MM.1S (cell line): ENCODE measurements around the gene PMAIP1.

Experiments
- DNase-seq: peaks from one replicate; pipeline ENCODE4 v3.0.0-alpha.2; 2015
- H2AFZ ChIP-seq: fragments of 300-600 bp; sonication (generic); 2 replicates; pipeline ENCODE4 v1.6.0; 2016; ENCODE audit warnings: antibody characterized with exemption, low read length
- H3F3A ChIP-seq: fragments of 300-600 bp; sonication (generic); 2 replicates; pipeline ENCODE4 v1.6.1; 2016; ENCODE audit warnings: mild to moderate bottlenecking, antibody characterized with exemption, low read length, moderate library complexity, mixed read lengths; ENCODE audit not compliant: insufficient read depth
- H3K27ac ChIP-seq: fragments of 300-600 bp; sonication (generic); 2 replicates; pipeline ENCODE4 v1.5.1; 2016; ENCODE audit warnings: mild to moderate bottlenecking, low read length
- H3K27me3 ChIP-seq: fragments of 300-600 bp; sonication (generic); replicated peaks from 2 replicates; pipeline ENCODE4 v1.6.0; 2016; ENCODE audit warnings: low read length; ENCODE audit not compliant: insufficient read depth
- H3K36me3 ChIP-seq: fragments of 300-600 bp; sonication (generic); replicated peaks from 2 replicates; pipeline ENCODE4 v1.6.1; 2016; ENCODE audit warnings: mild to moderate bottlenecking, low read length, mixed read lengths; ENCODE audit not compliant: insufficient read depth
- H3K4me1 ChIP-seq: fragments of 300-600 bp; sonication (generic); 2 replicates; pipeline ENCODE4 v1.6.1; 2016; ENCODE audit warnings: low read length, mixed read lengths
- H3K4me2 ChIP-seq: fragments of 300-600 bp; sonication (generic); 2 replicates; pipeline ENCODE4 v1.6.0; 2016; ENCODE audit warnings: low read depth, low read length
- H3K4me3 ChIP-seq: fragments of 300-600 bp; sonication (generic); 2 replicates; pipeline ENCODE4 v1.5.1; 2016; ENCODE audit warnings: low read length, mixed read lengths
- H3K79me2 ChIP-seq: fragments of 300-600 bp; sonication (generic); 2 replicates; pipeline ENCODE4 v1.6.1; 2016; ENCODE audit warnings: mixed run types, low read length, mixed read lengths
- H3K9ac ChIP-seq: fragments of 300-600 bp; sonication (generic); 2 replicates; pipeline ENCODE4 v1.6.1; 2016; ENCODE audit warnings: low read length, mixed read lengths
- H3K9me2 ChIP-seq: fragments of 300-600 bp; sonication (generic); replicated peaks from 2 replicates; pipeline ENCODE4 v1.6.1; 2016; ENCODE audit warnings: mild to moderate bottlenecking, low read length, mixed read lengths; ENCODE audit not compliant: insufficient read depth
- H3K9me3 ChIP-seq: fragments of 300-600 bp; sonication (generic); replicated peaks from 2 replicates; pipeline ENCODE4 v1.6.1; 2016; ENCODE audit warnings: mild to moderate bottlenecking, low read length, mixed read lengths; ENCODE audit not compliant: insufficient read depth
- H4K20me1 ChIP-seq: fragments of 300-600 bp; sonication (generic); 2 replicates; pipeline ENCODE4 v1.6.1; 2016; ENCODE audit warnings: mild to moderate bottlenecking, low read length, moderate library complexity, mixed read lengths; ENCODE audit not compliant: insufficient read depth
- CTCF ChIP-seq: fragments of 300-600 bp; sonication (generic); IDR thresholded peaks from 2 replicates; pipeline ENCODE4 v1.5.1; 2016; ENCODE audit warnings: antibody characterized with exemption, low read length, mixed read lengths
- EZH2 ChIP-seq: fragments of 300-600 bp; sonication (generic); optimal IDR thresholded peaks from 2 replicates; pipeline ENCODE3; 2017; ENCODE audit warnings: low read depth, mild to moderate bottlenecking, antibody characterized with exemption, low read length, mixed read lengths
- EZH2phosphoT487 ChIP-seq: fragments of 300-600 bp; sonication (generic); IDR thresholded peaks from 2 replicates; pipeline ENCODE4 v1.6.1; 2018; ENCODE audit warnings: antibody characterized with exemption, low read length

Gene PMAIP1

DNA sequence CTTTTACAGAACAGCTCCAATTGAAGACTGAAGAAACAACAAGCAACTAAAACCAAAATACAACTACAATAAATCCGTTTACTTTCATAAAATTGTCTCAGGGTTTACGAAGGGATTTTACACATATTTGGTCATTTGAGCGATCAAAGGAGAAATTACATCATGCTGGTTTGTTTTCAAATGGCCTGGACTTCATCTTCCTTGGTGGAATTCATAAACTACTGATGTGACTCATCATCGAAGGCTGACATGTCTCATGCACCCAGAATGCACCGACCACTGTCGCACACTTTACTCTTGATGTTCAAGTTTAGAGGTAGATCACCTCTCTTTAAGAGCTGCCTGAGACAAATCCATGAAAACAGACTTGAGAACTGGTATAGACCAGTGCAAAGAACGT is 25.6 kb upstream of the PMAIP1 start:
- no peaks in the 10 kb centered on the region for H3K36me3 ChIP-seq
- no peak overlapping the region for H3K27ac ChIP-seq
- TF ChIP-seq CTCF (no peak), EZH2 (no peak), EZH2phosphoT487 (no peak)
- no peak overlapping the region for H3K9ac ChIP-seq
- no peaks in the 10 kb centered on the region for H3K79me2 ChIP-seq
- peaks cover 13% of the 10 kb centered on the region; the same call in 1 of the 2 replicates for H3K27me3 ChIP-seq
- no peak overlapping the region for H3K4me3 ChIP-seq
- H3K9me2 ChIP-seq: no peaks in the 10 kb centered on the region
- H3F3A ChIP-seq: peaks cover 7% of the 10 kb centered on the region
- no peaks in the 10 kb centered on the region for H3K9me3 ChIP-seq
- H3K4me1 ChIP-seq: peaks cover 14% of the 10 kb centered on the region
- no peak overlapping the region for H3K4me2 ChIP-seq
- H2AFZ ChIP-seq: no peak overlapping the region
- H4K20me1 ChIP-seq: no peaks in the 10 kb centered on the region
- DNase-seq: no peak

DNA sequence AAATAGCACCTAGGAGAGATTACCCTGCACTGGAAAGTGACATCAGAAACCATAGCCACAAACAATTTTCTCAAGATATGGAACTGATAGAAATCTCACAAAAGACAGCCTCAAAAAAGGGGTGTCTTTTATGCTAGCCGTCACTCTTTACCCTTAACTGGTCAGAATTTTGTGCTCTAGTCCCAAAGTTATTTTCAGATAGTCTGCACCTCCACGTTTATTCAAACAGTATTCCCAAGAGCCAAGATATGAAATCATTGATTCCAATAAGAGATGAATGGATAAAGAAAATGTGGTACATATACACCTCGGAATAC is 23.5 kb upstream of the PMAIP1 start:
- peaks cover 14% of the 10 kb centered on the region for H3K4me1 ChIP-seq
- H3K79me2 ChIP-seq: no peaks in the 10 kb centered on the region
- H4K20me1 ChIP-seq: no peaks in the 10 kb centered on the region
- H3K4me3 ChIP-seq: peak overlapping the region; percentile 44
- H3K9me3 ChIP-seq: no peaks in the 10 kb centered on the region
- H3K36me3 ChIP-seq: no peaks in the 10 kb centered on the region
- peak; percentile 49 for DNase-seq
- peak overlapping the region; percentile 3; the same call in 1 of the 2 replicates for H3K9ac ChIP-seq
- H2AFZ ChIP-seq: no peak overlapping the region
- peak overlapping the region; percentile 26; the same call in 1 of the 2 replicates for H3K27ac ChIP-seq
- peaks cover 7% of the 10 kb centered on the region for H3F3A ChIP-seq
- peaks cover 13% of the 10 kb centered on the region; the same call in 1 of the 2 replicates for H3K27me3 ChIP-seq
- TF ChIP-seq EZH2phosphoT487 (no peak), EZH2 (no peak), CTCF (no peak)
- peak overlapping the region; percentile 78 for H3K4me2 ChIP-seq
- H3K9me2 ChIP-seq: no peaks in the 10 kb centered on the region

DNA sequence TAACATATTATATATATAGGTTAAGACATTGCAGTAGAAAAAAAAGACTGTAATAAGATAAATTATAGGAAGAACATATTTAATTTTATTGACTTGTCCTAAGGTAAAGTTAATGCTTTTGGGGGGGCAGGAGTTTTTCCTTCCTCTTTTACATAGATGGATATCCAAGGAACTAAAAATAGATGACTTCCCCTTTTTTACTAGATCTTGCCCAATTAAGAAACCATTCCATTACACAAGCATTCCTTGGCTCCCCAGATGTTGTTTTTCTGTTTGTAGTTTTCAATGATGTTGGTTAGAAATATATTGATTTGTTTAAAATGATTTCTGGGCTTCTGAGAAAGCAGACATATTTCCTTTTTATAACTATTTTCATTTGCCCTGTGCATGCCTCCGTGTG is 22.4 kb upstream of the PMAIP1 start:
- no peaks in the 10 kb centered on the region for H3K9me2 ChIP-seq
- no peaks in the 10 kb centered on the region for H4K20me1 ChIP-seq
- no peaks in the 10 kb centered on the region for H3K79me2 ChIP-seq
- H3K4me3 ChIP-seq: no peak overlapping the region
- no peak overlapping the region for H2AFZ ChIP-seq
- H3K4me1 ChIP-seq: peaks cover 14% of the 10 kb centered on the region
- no peak overlapping the region for H3K27ac ChIP-seq
- peaks cover 7% of the 10 kb centered on the region for H3F3A ChIP-seq
- no peak overlapping the region for H3K9ac ChIP-seq
- H3K9me3 ChIP-seq: no peaks in the 10 kb centered on the region
- peaks cover 13% of the 10 kb centered on the region; the same call in 1 of the 2 replicates for H3K27me3 ChIP-seq
- H3K4me2 ChIP-seq: no peak overlapping the region
- TF ChIP-seq EZH2phosphoT487 (no peak), CTCF (no peak), EZH2 (no peak)
- H3K36me3 ChIP-seq: no peaks in the 10 kb centered on the region
- no peak for DNase-seq

DNA sequence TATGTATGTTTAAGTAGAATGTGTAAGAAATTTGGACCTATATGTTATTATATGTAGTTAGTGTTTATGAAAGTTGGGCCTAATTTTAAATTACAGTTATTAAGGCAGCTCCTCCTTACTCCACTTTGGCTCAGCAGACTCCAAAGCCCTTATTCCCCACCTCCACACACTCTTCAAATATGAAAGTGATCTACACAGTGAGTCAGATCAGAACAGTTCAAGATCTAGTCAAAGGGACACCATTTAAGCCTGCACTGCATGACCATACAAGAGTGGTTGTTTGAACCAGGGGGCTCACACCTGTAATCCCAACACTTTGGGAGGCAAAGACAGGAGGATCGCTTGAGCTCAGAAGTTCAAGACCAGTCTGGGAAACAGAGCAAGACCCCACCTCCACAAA is 21.2 kb upstream of the PMAIP1 start:
- H3K4me3 ChIP-seq: no peak overlapping the region
- H2AFZ ChIP-seq: no peak overlapping the region
- H3K27me3 ChIP-seq: peaks cover 13% of the 10 kb centered on the region; the same call in 1 of the 2 replicates
- H3K9me2 ChIP-seq: no peaks in the 10 kb centered on the region
- H3F3A ChIP-seq: peaks cover 7% of the 10 kb centered on the region
- H3K9ac ChIP-seq: no peak overlapping the region
- no peak for TF ChIP-seq EZH2
- TF ChIP-seq CTCF: no peak
- TF ChIP-seq EZH2phosphoT487: no peak
- no peak overlapping the region for H3K27ac ChIP-seq
- no peak for DNase-seq
- no peaks in the 10 kb centered on the region for H3K36me3 ChIP-seq
- H3K79me2 ChIP-seq: no peaks in the 10 kb centered on the region
- peaks cover 14% of the 10 kb centered on the region for H3K4me1 ChIP-seq
- no peaks in the 10 kb centered on the region for H3K9me3 ChIP-seq
- H4K20me1 ChIP-seq: no peaks in the 10 kb centered on the region
- H3K4me2 ChIP-seq: no peak overlapping the region
